K562 (cell line): ENCODE results near the gene GCH1. TPM values are rescaled to one million over a fixed set of nuclear protein-coding genes. Genes with fewer than 3 reads are reported as not detected.

Source experiments
- ATAC-seq: fragments of 200-7000 bp; cut with Tn5 transposase; 3 replicates; pipeline ENCODE4 v1.9.1; 2020; ENCODE audit warnings: moderate library complexity
- BruUV-seq: library from RNA; stranded (reverse); fragments of 400-500 nt; replicated peaks from 2 replicates; lab custom pipeline; 2021; lab: Mats Ljungman, UMichigan
- CTCF ChIA-PET: fragments of 300-600 bp; formaldehyde crosslinking; extraction: SDS; loops from one replicate; lab custom pipeline; 2021; ENCODE audit warnings: low intra/inter-chr PET ratio; lab: Yijun Ruan, JAX
- POLR2A ChIA-PET: fragments of 300-600, 350-650 bp; sonication (Branson Sonifier 250); formaldehyde crosslinking; extraction: SDS; loops from one replicate; lab custom pipeline; 2021; ENCODE audit warnings: antibody characterized with exemption, inconsistent platforms; lab: Yijun Ruan, JAX
- DNase-seq, 4 experiments: peaks; one replicate each; pipeline versions ENCODE4 v3.0.0 to v3.0.0-alpha.2; 2011 to 2018; ENCODE audit warnings: low spot score in 3 of 4, mixed read lengths in 3 of 4; ENCODE audit errors: extremely low read depth in 1 of 4
- FAIRE-seq: peaks from 2 replicates; lab custom pipeline; 2011; peaks lifted over from hg19 to GRCh38; lab: Jason Lieb, UNC
- H2AFZ ChIP-seq: 2 replicates; pipeline ENCODE4 v1.6.0; 2011; ENCODE audit warnings: low read depth, low read length, control low read depth, inconsistent platforms
- H3K27ac ChIP-seq: fragments of 200-600 bp; 3 replicates; pipeline ENCODE4 v1.8.0; 2011; ENCODE audit warnings: low read depth, mild to moderate bottlenecking, control low read depth, inconsistent platforms, low read length, moderate library complexity, mixed read lengths; ENCODE audit errors: extremely low read depth
- H3K27me3 ChIP-seq, 2 experiments: fragments of 300-600 bp in 1 of 2; 2 replicates in 1 of 2; 3 replicates in 1 of 2; pipeline versions ENCODE4 v1.6.0 to v1.8.0; 2011; ENCODE audit warnings: inconsistent platforms in 2 of 2, low read length in 2 of 2, mild to moderate bottlenecking in 1 of 2, mixed read lengths in 1 of 2, moderate library complexity in 1 of 2; ENCODE audit not compliant: control insufficient read depth in 2 of 2, insufficient read depth in 2 of 2
- H3K36me3 ChIP-seq: fragments of 300-600 bp; 3 replicates; pipeline ENCODE4 v1.8.0; 2011; ENCODE audit warnings: mild to moderate bottlenecking, low read length, inconsistent platforms; ENCODE audit not compliant: control insufficient read depth, insufficient read depth
- H3K4me1 ChIP-seq, 2 experiments: fragments of 200-600 bp in 1 of 2; replicated peaks in 1 of 2; 2 replicates in 1 of 2; 3 replicates in 1 of 2; pipeline versions ENCODE4 v1.5.1 to v1.8.0; 2011; ENCODE audit warnings: inconsistent platforms in 2 of 2, low read length in 2 of 2, mild to moderate bottlenecking in 1 of 2, mixed read lengths in 1 of 2, moderate library complexity in 1 of 2; ENCODE audit not compliant: control insufficient read depth in 2 of 2, insufficient read depth in 2 of 2
- H3K4me2 ChIP-seq: 2 replicates; pipeline ENCODE4 v1.6.1; 2011; ENCODE audit warnings: low read length, control low read depth, inconsistent platforms, mixed read lengths; ENCODE audit not compliant: insufficient read depth
- H3K4me3 ChIP-seq: fragments of 200-600 bp; sonication (generic), shearing (Covaris generic); 2 replicates; pipeline ENCODE4 v1.5.1; 2016; ENCODE audit warnings: control low read depth, inconsistent platforms
- H3K79me2 ChIP-seq: fragments of 200-600 bp; 3 replicates; pipeline ENCODE4 v1.8.0; 2011; ENCODE audit warnings: low read length, inconsistent platforms; ENCODE audit not compliant: control insufficient read depth, insufficient read depth
- H3K9ac ChIP-seq, 2 experiments: 2 replicates each; pipeline versions ENCODE4 v1.6.0 to v1.6.1; 2011; ENCODE audit warnings: low read depth in 2 of 2, low read length in 2 of 2, control low read depth in 1 of 2, inconsistent platforms in 1 of 2, mild to moderate bottlenecking in 1 of 2, mixed read lengths in 1 of 2; ENCODE audit not compliant: insufficient read depth in 1 of 2
- H3K9me1 ChIP-seq: one replicate; pipeline ENCODE4 v1.6.0; 2011; ENCODE audit warnings: inconsistent platforms, mild to moderate bottlenecking, low read length, moderate library complexity; ENCODE audit not compliant: control insufficient read depth, insufficient read depth
- H3K9me3 ChIP-seq: replicated peaks from 2 replicates; pipeline ENCODE4 v1.5.1; 2011; ENCODE audit warnings: low read depth, low read length, inconsistent platforms; ENCODE audit not compliant: control insufficient read depth, insufficient read depth
- H4K20me1 ChIP-seq: replicated peaks from 2 replicates; pipeline ENCODE4 v1.6.1; 2011; ENCODE audit warnings: low read length, inconsistent platforms, mixed read lengths; ENCODE audit not compliant: control insufficient read depth, insufficient read depth
- CREB1 ChIP-seq, 2 experiments: sonication (generic) in 1 of 2; formaldehyde crosslinking in 1 of 2; IDR thresholded peaks; 2 replicates each; pipeline versions ENCODE4 v1.6.1 to v1.8.0; 2012 to 2022; ENCODE audit warnings: inconsistent platforms in 1 of 2, mild to moderate bottlenecking in 1 of 2, missing genetic modification reagents in 1 of 2, moderate library complexity in 1 of 2
- KLF6 ChIP-seq: fragments of 250-450 bp; sonication (Bioruptor Pico); IDR thresholded peaks from 2 replicates; pipeline ENCODE4 v1.4.0; 2020; ENCODE audit warnings: mild to moderate bottlenecking, moderate library complexity, borderline replicate concordance
- MEF2D ChIP-seq: conservative IDR thresholded peaks from 2 replicates; pipeline ENCODE4 v1.6.1; 2016; ENCODE audit warnings: low read depth, missing genetic modification characterization, missing compliant biosample characterization
- NRF1 ChIP-seq, 2 experiments: fragments of 450-650 bp; IDR thresholded peaks in 1 of 2; conservative IDR thresholded peaks in 1 of 2; 2 replicates each; pipeline ENCODE4 v1.6.1; 2014; ENCODE audit warnings: mild to moderate bottlenecking in 2 of 2
- POLR2G ChIP-seq: fragments of 200-400 bp; formaldehyde crosslinking; IDR thresholded peaks from 2 replicates; pipeline ENCODE4 v1.6.1; 2017; ENCODE audit warnings: low read depth, mild to moderate bottlenecking, antibody characterized with exemption, low read length, moderate library complexity
- SMAD4 ChIP-seq: fragments of 250-450 bp; sonication (Bioruptor Pico); conservative IDR thresholded peaks from 2 replicates; pipeline ENCODE4 v1.8.0; 2021; ENCODE audit warnings: inconsistent platforms, mild to moderate bottlenecking, moderate library complexity
- ZSCAN32 ChIP-seq: fragments of 450-650 bp; formaldehyde crosslinking; IDR thresholded peaks from 2 replicates; pipeline ENCODE4 v1.4.0; 2020; ENCODE audit warnings: mild to moderate bottlenecking, moderate library complexity
- WGBS: fragments of 100-300 bp; shearing (Covaris generic); methylation state at CpG from one replicate; pipeline ENCODE4 v1.1.6; 2016; ENCODE audit warnings: low coverage, mixed read lengths; ENCODE audit not compliant: insufficient coverage; ENCODE audit errors: missing lambda C conversion rate; 5-methylcytosine and 5-hydroxymethylcytosine counted together
- in situ Hi-C: fragments of 300-500 bp; cut with MboI; formaldehyde crosslinking; loops from 4 replicates; pipeline ENCODE4 v1.15.0; 2018; ENCODE audit warnings: inconsistent platforms, mixed read lengths
- intact Hi-C: fragments of 100-400 bp; cut with micrococcal nuclease; formaldehyde crosslinking; loops from 2 replicates; pipeline ENCODE4 v1.14.2; 2022
- polyA plus RNA-seq, 8 experiments: library from polyadenylated mRNA; depleted of rRNA in 4 of 8; stranded (reverse) in 5 of 8; unstranded in 3 of 8; fragments of >200 nt; fragmentation: Nextera tagmentation in 2 of 8; fragmentation: Illumina TruSeq in 1 of 8; extraction: Ambion mirVana in 2 of 8; extraction: Trizol in 1 of 8; gene quantifications; 2 replicates each; pipeline versions ENCODE4 v1.2.1 to v1.2.3, GENCODE V29; 2011 to 2014; ENCODE audit warnings: inconsistent platforms in 1 of 8, missing spikeins in 1 of 8
- total RNA-seq, 7 experiments: library from RNA; depleted of rRNA in 6 of 7; stranded (reverse); fragments of >200 nt in 6 of 7; fragmentation: Illumina TruSeq in 2 of 7; extraction: Trizol in 2 of 7; gene quantifications; 2 replicates each; pipeline versions ENCODE4 v1.2.1 to v1.2.3, GENCODE V29; 2011 to 2021; ENCODE audit warnings: low replicate concordance in 1 of 7

Gene GCH1
- total and polyA plus RNA-seq, 9 of the 15 experiments (the other 6 are each of a cell fraction or from before 2014, with no cell fraction given), result 3.9 to 13.1 (median 6.5) TPM

- Histone ChIP-seq H3K9me1 (no peaks in the 10 kb centered on the region), H3K27ac (no peak overlapping the region), H3K4me2 (no peak overlapping the region), H3K79me2 (no peaks in the 10 kb centered on the region), H4K20me1 (no peaks in the 10 kb centered on the region), H2AFZ (no peak overlapping the region), H3K9me3 (no peaks in the 10 kb centered on the region), H3K4me3 (no peak overlapping the region), H3K36me3 (peaks cover 49% of the 10 kb centered on the region), H3K4me1 (no peaks in the 10 kb centered on the region), H3K9ac (no peak overlapping the region), H3K27me3 (no peaks in the 10 kb centered on the region)
- intact Hi-C loops (no loop called here), in situ Hi-C loops (no loop called here)
- no TSS peak for BruUV-seq
- DNase-seq (no peak), FAIRE-seq (no peak), ATAC-seq (no peak)
- WGBS, result 87% methylated on average over 8 of the region's 9 CpGs
- POLR2A ChIA-PET, result no interaction called here
- TF ChIP-seq SMAD4 (CRISPR knock-in tag), result no peak
- TF ChIP-seq CREB1 (IDR thresholded peaks at IDR 0.05), result no peak
- no peak for TF ChIP-seq CREB1 (CRISPR knock-in tag; IDR thresholded peaks at IDR 0.05)
- TF ChIP-seq POLR2G, result no peak
- TF ChIP-seq ZSCAN32 (CRISPR knock-in tag), result no peak
- TF ChIP-seq KLF6 (CRISPR knock-in tag), result no peak
- no peak for TF ChIP-seq NRF1 (conservative IDR thresholded peaks at IDR 0.05 in 1 of 2, IDR thresholded peaks at IDR 0.05 in 1 of 2)
- TF ChIP-seq MEF2D (tag), result no peak
- CTCF ChIA-PET, result no interaction called here
Observed at GRCh38 chr14:54944737-54945391, 42.2 kb upstream of the GCH1 start.
